GM19035 (cell line): ENCODE measurements around the gene ASPRV1.
"Not testable (repeated sequence)": the region's sequence is repeated elsewhere in the genome, so short reads cannot be mapped to it uniquely, and the experiment has no call there.

Source experiments
- ATAC-seq: cut with Tn5 transposase; IDR thresholded peaks from one replicate; pipeline ENCODE4 v1.9.1; 2021; ENCODE audit not compliant: unreplicated experiment

The ASPRV1 gene

GRCh38 chr2:69962986-69963730 is 1.7 kb upstream of the ASPRV1 start:
- no peak for ATAC-seq

- ATAC-seq: no peak
Measured at GRCh38 chr2:69960821-69961220, 610 bp downstream of the ASPRV1 start.

- ATAC-seq: no peak
Measured at GRCh38 chr2:69959425-69959824, 2.0 kb downstream of the ASPRV1 start.

GRCh38 chr2:69958480-69958879 is 3.0 kb downstream of the ASPRV1 start:
- ATAC-seq: no peak

GRCh38 chr2:69957965-69958364 is 3.5 kb downstream of the ASPRV1 start:
- ATAC-seq: no peak

- ATAC-seq: no peak
Measured at GRCh38 chr2:69956475-69956979, 4.9 kb downstream of the ASPRV1 start.

GRCh38 chr2:69955029-69955428 is 6.4 kb downstream of the ASPRV1 start:
- no peak for ATAC-seq

- no peak for ATAC-seq
Measured at GRCh38 chr2:69954084-69954483, 7.3 kb downstream of the ASPRV1 start.

GRCh38 chr2:69952336-69953115 is 8.9 kb downstream of the ASPRV1 start:
- no peak for ATAC-seq

GRCh38 chr2:69950671-69951070 is 10.8 kb downstream of the ASPRV1 start:
- ATAC-seq: not testable (repeated sequence)

GRCh38 chr2:69950241-69950640 is 11.2 kb downstream of the ASPRV1 start:
- no peak for ATAC-seq

- no peak for ATAC-seq
Measured at GRCh38 chr2:69948963-69949645, 12.3 kb downstream of the ASPRV1 start.

GRCh38 chr2:69948032-69948962 is 13.1 kb downstream of the ASPRV1 start:
- no peak for ATAC-seq

GRCh38 chr2:69947325-69947931 is 14.0 kb downstream of the ASPRV1 start:
- no peak for ATAC-seq

- peak; percentile 89 for ATAC-seq
Measured at GRCh38 chr2:69946351-69947324, 14.8 kb downstream of the ASPRV1 start.

GRCh38 chr2:69945941-69946340 is 15.5 kb downstream of the ASPRV1 start:
- ATAC-seq: no peak

- ATAC-seq: no peak
Measured at GRCh38 chr2:69945441-69945840, 16.0 kb downstream of the ASPRV1 start.

GRCh38 chr2:69944756-69945155 is 16.7 kb downstream of the ASPRV1 start:
- no peak for ATAC-seq
